GM12801 (cell line): ENCODE data around the gene SKA3.

Source experiments
- CTCF ChIP-seq: IDR thresholded peaks from one replicate; pipeline ENCODE4 v1.5.1; 2011; ENCODE audit warnings: control low read depth; ENCODE audit not compliant: insufficient read length; ENCODE audit errors: extremely low read depth

SKA3 gene

GRCh38 chr13:21109168-21109567 lies 67.2 kb downstream of the SKA3 start:
- no peak for TF ChIP-seq CTCF

- TF ChIP-seq CTCF, result no peak
Measured at GRCh38 chr13:21106089-21106488, 70.3 kb downstream of the SKA3 start.

- no peak for TF ChIP-seq CTCF
Measured at GRCh38 chr13:21104199-21105019, 71.9 kb downstream of the SKA3 start.
